HG02763 (cell line): Measurements from ENCODE around the gene HSH2D.
"Not testable (repeated sequence)": the region's sequence is repeated elsewhere in the genome, so short reads cannot be mapped to it uniquely, and the experiment has no call there.

ENCODE experiments used
- ATAC-seq: cut with Tn5 transposase; IDR thresholded peaks from one replicate; pipeline ENCODE4 v1.9.1; 2021; ENCODE audit warnings: mild to moderate bottlenecking, moderate library complexity; ENCODE audit not compliant: unreplicated experiment

HSH2D gene

GRCh38 chr19:16143399-16144215, at the start of gene HSH2D:
Gene HSH2D, plus strand, starts transcription at chr19:16143685. Its CDS starts 5,066 bp downstream, at chr19:16148751.
- peak; percentile 49 for ATAC-seq

GRCh38 chr19:16094360-16095070, 49.0 kb upstream of the HSH2D start:
- ATAC-seq: no peak

GRCh38 chr19:16095071-16095571, 48.4 kb upstream of the HSH2D start:
- ATAC-seq: no peak

- no peak for ATAC-seq
Measured at GRCh38 chr19:16096280-16096855, 47.1 kb upstream of the HSH2D start.

- no peak for ATAC-seq
Measured at GRCh38 chr19:16098416-16098768, 45.1 kb upstream of the HSH2D start.

GRCh38 chr19:16098821-16099220, 44.7 kb upstream of the HSH2D start:
- no peak for ATAC-seq

- not testable (repeated sequence) for ATAC-seq
Measured at GRCh38 chr19:16099314-16099965, 44.0 kb upstream of the HSH2D start.

GRCh38 chr19:16100524-16100923, 43.0 kb upstream of the HSH2D start:
- ATAC-seq: no peak

GRCh38 chr19:16104722-16105121, 38.8 kb upstream of the HSH2D start:
- no peak for ATAC-seq

- ATAC-seq: no peak
Measured at GRCh38 chr19:16106121-16106520, 37.4 kb upstream of the HSH2D start.

GRCh38 chr19:16111160-16111908, 32.2 kb upstream of the HSH2D start, which contains the start of gene RAB8A:
Gene RAB8A, plus strand, starts transcription at chr19:16111889. Its CDS starts 13 bp downstream, at chr19:16111902.
- peak; percentile 85 for ATAC-seq

- ATAC-seq: no peak
Measured at GRCh38 chr19:16111909-16112752, 31.4 kb upstream of the HSH2D start.

GRCh38 chr19:16112778-16113177, 30.7 kb upstream of the HSH2D start:
- ATAC-seq: no peak

- ATAC-seq: no peak
Measured at GRCh38 chr19:16113727-16114126, 29.8 kb upstream of the HSH2D start.

- ATAC-seq: no peak
Measured at GRCh38 chr19:16115301-16116039, 28.0 kb upstream of the HSH2D start.

GRCh38 chr19:16116067-16116466, 27.4 kb upstream of the HSH2D start:
- no peak for ATAC-seq

GRCh38 chr19:16117594-16118033, 25.9 kb upstream of the HSH2D start:
- no peak for ATAC-seq

GRCh38 chr19:16118489-16119033, 24.9 kb upstream of the HSH2D start:
- ATAC-seq: peak; percentile 72
